PC-3 (cell line): ENCODE data around the gene STRIP1.

Experiments
- CTCF ChIP-seq: fragments of 300-600 bp; sonication (generic); conservative IDR thresholded peaks from 2 replicates; pipeline ENCODE4 v1.5.1; 2017; ENCODE audit warnings: antibody characterized with exemption, low read depth, mild to moderate bottlenecking, low read length
- EZH2 ChIP-seq: fragments of 300-600 bp; sonication (generic); IDR thresholded peaks from one replicate; pipeline ENCODE4 v1.6.1; 2017; ENCODE audit warnings: antibody characterized with exemption, mild to moderate bottlenecking, low read length; ENCODE audit not compliant: unreplicated experiment

- TF ChIP-seq CTCF = no peak
- no peak for TF ChIP-seq EZH2
Measured at GRCh38 chr1:110086961-110087360, 52.5 kb downstream of the STRIP1 start.
